RWPE2 (cell line): ENCODE measurements around the gene ENKD1.

Source experiments
- ATAC-seq: fragments of 200-7000 bp; cut with Tn5 transposase; 3 replicates; pipeline ENCODE4 v1.9.1; 2021; ENCODE audit warnings: low read depth
- DNase-seq: peaks from one replicate; pipeline ENCODE4 v3.0.0-alpha.2; 2020; ENCODE audit warnings: low spot score
- H3K27ac ChIP-seq: fragments of 450-650 bp; 2 replicates; pipeline ENCODE4 v1.5.1; 2017; ENCODE audit warnings: mild to moderate bottlenecking; ENCODE audit not compliant: poor library complexity, severe bottlenecking
- H3K27me3 ChIP-seq: fragments of 250-450 bp; sonication (Bioruptor Pico); 2 replicates; pipeline ENCODE4 v1.5.1; 2021; ENCODE audit warnings: mild to moderate bottlenecking, moderate library complexity; ENCODE audit not compliant: insufficient read depth, poor library complexity, severe bottlenecking
- H3K36me3 ChIP-seq: fragments of 250-450 bp; sonication (Bioruptor Pico); 2 replicates; pipeline ENCODE4 v1.5.1; 2020; ENCODE audit warnings: low read depth, mild to moderate bottlenecking, moderate library complexity
- H3K4me1 ChIP-seq: fragments of 250-450 bp; sonication (Bioruptor Pico); 2 replicates; pipeline ENCODE4 v1.5.1; 2021; ENCODE audit warnings: mild to moderate bottlenecking, moderate library complexity; ENCODE audit not compliant: insufficient read depth, poor library complexity, severe bottlenecking
- H3K4me3 ChIP-seq: fragments of 250-450 bp; sonication (Bioruptor Pico); 2 replicates; pipeline ENCODE4 v1.5.1; 2021; ENCODE audit warnings: mild to moderate bottlenecking, moderate library complexity; ENCODE audit not compliant: severe bottlenecking
- H3K9me3 ChIP-seq: fragments of 250-450 bp; sonication (Bioruptor Pico); 2 replicates; pipeline ENCODE4 v1.5.1; 2021; ENCODE audit warnings: mild to moderate bottlenecking, moderate library complexity; ENCODE audit not compliant: severe bottlenecking
- CTCF ChIP-seq: fragments of 450-650 bp; IDR thresholded peaks from one replicate; pipeline ENCODE4 v1.5.1; 2017; ENCODE audit warnings: mild to moderate bottlenecking, moderate library complexity; ENCODE audit not compliant: poor library complexity, severe bottlenecking

The ENKD1 gene

DNA sequence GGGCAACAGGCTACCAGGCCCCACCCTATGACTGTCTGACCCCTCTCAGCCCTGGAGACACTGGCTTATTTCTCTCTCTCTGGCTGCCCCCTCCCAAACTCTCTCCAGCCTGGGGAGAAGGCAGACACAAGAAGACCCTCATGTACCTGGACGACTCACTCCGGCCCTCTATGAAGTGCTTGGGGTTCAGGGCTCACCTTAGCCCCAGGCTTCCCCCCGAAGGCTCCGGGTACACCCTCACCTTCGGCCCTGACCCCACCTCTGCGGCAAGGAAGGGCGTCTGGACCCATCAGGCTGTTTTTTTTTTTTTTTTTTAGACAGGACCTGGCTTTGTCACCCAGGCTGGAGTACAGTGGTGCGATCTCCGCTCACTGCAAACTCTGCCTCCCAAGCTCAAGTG is 22.5 kb downstream of the ENKD1 start:
- H3K9me3 ChIP-seq = no peaks in the 10 kb centered on the region
- no peak overlapping the region for H3K4me3 ChIP-seq
- peaks cover 3% of the 10 kb centered on the region for H3K36me3 ChIP-seq
- ATAC-seq = no peak
- TF ChIP-seq CTCF = no peak
- no peaks in the 10 kb centered on the region for H3K4me1 ChIP-seq
- DNase-seq = no peak
- H3K27me3 ChIP-seq = peaks cover 38% of the 10 kb centered on the region
- no peak overlapping the region for H3K27ac ChIP-seq

GRCh38 chr16:67641779-67642708 is 24.5 kb downstream of the ENKD1 start:
- Histone ChIP-seq H3K27ac (no peak overlapping the region), H3K9me3 (no peaks in the 10 kb centered on the region), H3K27me3 (peaks cover 19% of the 10 kb centered on the region), H3K4me3 (no peak overlapping the region), H3K36me3 (peaks cover 22% of the 10 kb centered on the region), H3K4me1 (no peaks in the 10 kb centered on the region)
- DNase-seq = no peak
- TF ChIP-seq CTCF = no peak
- ATAC-seq = peak; percentile 29

DNA sequence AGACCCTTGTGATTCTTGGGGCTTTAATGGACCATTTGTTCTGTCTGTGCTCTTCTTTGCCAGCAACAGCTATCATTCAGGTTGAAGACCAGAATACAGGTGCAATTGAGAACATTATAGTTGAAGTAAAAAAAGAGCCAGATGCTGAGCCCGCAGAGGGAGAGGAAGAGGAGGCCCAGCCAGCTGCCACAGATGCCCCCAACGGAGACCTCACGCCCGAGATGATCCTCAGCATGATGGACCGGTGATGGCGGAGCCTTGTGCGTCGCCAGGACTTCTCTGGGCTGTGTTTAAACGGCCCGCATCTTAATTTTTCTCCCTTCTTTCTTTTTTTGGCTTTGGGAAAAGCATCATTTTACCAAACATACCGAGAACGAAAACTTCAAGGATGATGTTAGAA is 28.9 kb downstream of the ENKD1 start:
- Histone ChIP-seq H3K36me3 (peaks cover 58% of the 10 kb centered on the region), H3K9me3 (no peaks in the 10 kb centered on the region), H3K27ac (no peak overlapping the region), H3K27me3 (no peaks in the 10 kb centered on the region), H3K4me1 (no peaks in the 10 kb centered on the region), H3K4me3 (no peak overlapping the region)
- no peak for TF ChIP-seq CTCF
- no peak for ATAC-seq
- no peak for DNase-seq

- Histone ChIP-seq H3K27me3 (no peaks in the 10 kb centered on the region), H3K27ac (no peak overlapping the region), H3K4me1 (no peaks in the 10 kb centered on the region), H3K36me3 (peaks cover 65% of the 10 kb centered on the region), H3K4me3 (no peak overlapping the region), H3K9me3 (no peaks in the 10 kb centered on the region)
- DNase-seq = no peak
- no peak for TF ChIP-seq CTCF
- no peak for ATAC-seq
Observed at GRCh38 chr16:67636713-67637112, 29.8 kb downstream of the ENKD1 start.
